ENCODE results near the gene EMILIN1. TPM values are rescaled to one million over a fixed set of nuclear protein-coding genes. Genes with fewer than 3 reads are reported as not detected.

The EMILIN1 gene
- total RNA-seq, 1 donor, result 137 TPM

DNA sequence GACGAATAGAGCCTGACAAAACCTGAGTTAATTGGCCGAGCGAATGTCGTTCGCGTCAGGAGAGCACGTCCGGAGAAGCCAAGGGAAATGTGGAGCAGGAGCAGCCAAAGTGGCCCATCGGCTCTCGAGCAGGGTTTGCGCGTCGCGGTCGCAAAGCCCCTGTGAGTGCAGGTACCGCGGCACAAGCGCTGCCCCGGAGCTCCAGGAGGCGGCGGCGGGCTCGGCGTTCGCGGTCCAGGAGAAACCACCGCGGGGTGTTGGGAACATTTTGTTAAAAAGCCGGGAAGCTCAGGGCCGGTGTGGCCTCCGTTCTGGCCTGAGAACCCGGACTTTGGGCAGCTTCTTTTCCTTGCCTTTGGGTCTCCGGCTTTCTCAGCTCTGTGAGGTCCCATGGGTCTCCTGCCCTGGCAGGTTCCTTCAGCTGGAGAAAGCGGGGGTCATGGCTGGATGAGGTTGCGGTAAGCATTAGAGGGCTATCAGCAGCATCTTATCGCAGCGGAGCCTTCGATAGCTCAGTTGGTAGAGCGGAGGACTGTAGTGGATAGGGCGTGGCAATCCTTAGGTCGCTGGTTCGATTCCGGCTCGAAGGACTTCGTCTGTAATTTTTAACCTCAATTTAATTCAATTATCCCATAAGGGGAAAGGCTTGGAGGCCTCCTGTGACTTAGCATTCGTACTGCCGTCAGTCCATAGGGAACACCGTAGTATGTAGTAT lies 28.0 kb upstream of the EMILIN1 start:
- H3K4me3 ChIP-seq (ENCODE audit: insufficient read depth, low read length), result peak overlapping the region; percentile 89
- H3K4me2 ChIP-seq (ENCODE audit: insufficient read depth, low read length), result peak overlapping the region; percentile 96
- peaks cover 12% of the 10 kb centered on the region for H3K4me1 ChIP-seq (ENCODE audit: insufficient read depth, low read length)
- peaks cover 3% of the 10 kb centered on the region for H4K20me1 ChIP-seq (ENCODE audit: insufficient read depth, low read length)
- TF ChIP-seq, protein P1, sequence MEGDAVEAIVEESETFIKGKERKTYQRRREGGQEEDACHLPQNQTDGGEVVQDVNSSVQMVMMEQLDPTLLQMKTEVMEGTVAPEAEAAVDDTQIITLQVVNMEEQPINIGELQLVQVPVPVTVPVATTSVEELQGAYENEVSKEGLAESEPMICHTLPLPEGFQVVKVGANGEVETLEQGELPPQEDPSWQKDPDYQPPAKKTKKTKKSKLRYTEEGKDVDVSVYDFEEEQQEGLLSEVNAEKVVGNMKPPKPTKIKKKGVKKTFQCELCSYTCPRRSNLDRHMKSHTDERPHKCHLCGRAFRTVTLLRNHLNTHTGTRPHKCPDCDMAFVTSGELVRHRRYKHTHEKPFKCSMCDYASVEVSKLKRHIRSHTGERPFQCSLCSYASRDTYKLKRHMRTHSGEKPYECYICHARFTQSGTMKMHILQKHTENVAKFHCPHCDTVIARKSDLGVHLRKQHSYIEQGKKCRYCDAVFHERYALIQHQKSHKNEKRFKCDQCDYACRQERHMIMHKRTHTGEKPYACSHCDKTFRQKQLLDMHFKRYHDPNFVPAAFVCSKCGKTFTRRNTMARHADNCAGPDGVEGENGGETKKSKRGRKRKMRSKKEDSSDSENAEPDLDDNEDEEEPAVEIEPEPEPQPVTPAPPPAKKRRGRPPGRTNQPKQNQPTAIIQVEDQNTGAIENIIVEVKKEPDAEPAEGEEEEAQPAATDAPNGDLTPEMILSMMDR (IDR thresholded peaks at IDR 0.05; ENCODE audit: extremely low read depth, low read depth, low read length), result no peak
- H2AFZ ChIP-seq (ENCODE audit: low read length), result peak overlapping the region; percentile 78
- H3K79me2 ChIP-seq (ENCODE audit: insufficient read depth, low read length), result peaks cover 2% of the 10 kb centered on the region
- H3K27ac ChIP-seq (ENCODE audit: low read depth, low read length), result peak overlapping the region; percentile 86
- no peaks in the 10 kb centered on the region for H3K27me3 ChIP-seq (ENCODE audit: insufficient read depth, low read length)
- peaks cover 17% of the 10 kb centered on the region for H3K36me3 ChIP-seq (ENCODE audit: insufficient read depth, low read length)
- H3K9me3 ChIP-seq (ENCODE audit: low read depth, low read length), result no peaks in the 10 kb centered on the region
- DNase-seq (ENCODE audit: insufficient read length, low spot score, missing footprints), result peak; percentile 97

DNA sequence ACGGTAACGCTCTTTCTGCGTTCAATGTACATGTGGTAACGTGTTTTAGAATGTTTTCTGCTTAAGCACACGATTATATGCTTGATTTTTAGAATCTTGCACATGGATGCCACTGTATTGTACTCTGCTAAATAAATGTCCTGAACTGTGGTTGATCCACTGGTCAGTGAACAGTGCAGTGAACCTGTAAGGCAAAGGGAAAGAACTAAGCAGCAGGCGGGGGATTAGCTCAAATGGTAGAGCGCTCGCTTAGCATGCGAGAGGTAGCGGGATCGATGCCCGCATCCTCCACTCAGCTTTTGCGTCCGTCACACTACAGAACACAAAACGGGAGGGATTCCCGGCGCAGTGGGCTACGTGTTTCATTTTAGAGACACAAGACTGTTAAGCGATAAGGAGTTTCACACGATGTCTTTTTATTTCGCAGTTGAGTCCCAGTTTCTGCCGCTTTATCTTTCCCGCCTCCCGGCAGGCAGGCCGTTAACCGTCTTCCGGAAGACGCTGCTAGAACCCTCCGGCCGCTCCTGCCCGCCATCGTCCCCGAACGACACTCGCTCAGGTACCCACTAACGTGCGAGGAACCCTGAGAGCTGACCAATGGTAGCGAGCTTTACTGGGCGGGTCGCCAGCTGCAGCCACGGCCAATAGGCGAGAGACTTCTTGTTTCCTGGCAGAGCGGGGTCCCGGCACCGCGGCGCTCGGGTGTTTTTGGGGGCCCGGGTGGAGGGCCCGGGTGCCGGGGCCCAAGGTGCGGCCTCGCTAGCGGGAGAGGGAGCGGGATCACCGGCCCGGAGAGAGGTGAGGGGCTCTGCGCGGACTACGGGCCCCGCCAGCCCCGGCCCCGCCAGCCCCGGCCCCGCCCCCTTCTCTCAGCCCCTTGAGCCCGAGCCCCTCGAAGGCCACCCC lies 27.2 kb upstream of the EMILIN1 start, which contains the start of gene AGBL5:
TSS of gene AGBL5 (plus strand) at position 673 of the 906 bp plus-strand sequence. CDS start 1,291 bp downstream, outside the sequence.
- H3K36me3 ChIP-seq (ENCODE audit: insufficient read depth, low read length), result peaks cover 26% of the 10 kb centered on the region
- H3K4me3 ChIP-seq (ENCODE audit: insufficient read depth, low read length), result peak within 1 kb of the TSS; percentile 89
- H3K4me1 ChIP-seq (ENCODE audit: insufficient read depth, low read length), result peaks cover 12% of the 10 kb centered on the region
- no peaks in the 10 kb centered on the region for H3K9me3 ChIP-seq (ENCODE audit: low read depth, low read length)
- TF ChIP-seq, protein P1 (IDR thresholded peaks at IDR 0.05; ENCODE audit: extremely low read depth, low read depth, low read length), result no peak
- H3K79me2 ChIP-seq (ENCODE audit: insufficient read depth, low read length), result peaks cover 2% of the 10 kb centered on the region
- H4K20me1 ChIP-seq (ENCODE audit: insufficient read depth, low read length), result peaks cover 3% of the 10 kb centered on the region
- peak within 1 kb of the TSS; percentile 97 for H3K4me2 ChIP-seq (ENCODE audit: insufficient read depth, low read length)
- peak within 1 kb of the TSS; percentile 86 for H3K27ac ChIP-seq (ENCODE audit: low read depth, low read length)
- peak; percentile 100 for DNase-seq (ENCODE audit: insufficient read length, low spot score, missing footprints)
- H2AFZ ChIP-seq (ENCODE audit: low read length), result peak within 1 kb of the TSS; percentile 87
- no peaks in the 10 kb centered on the region for H3K27me3 ChIP-seq (ENCODE audit: insufficient read depth, low read length)

DNA sequence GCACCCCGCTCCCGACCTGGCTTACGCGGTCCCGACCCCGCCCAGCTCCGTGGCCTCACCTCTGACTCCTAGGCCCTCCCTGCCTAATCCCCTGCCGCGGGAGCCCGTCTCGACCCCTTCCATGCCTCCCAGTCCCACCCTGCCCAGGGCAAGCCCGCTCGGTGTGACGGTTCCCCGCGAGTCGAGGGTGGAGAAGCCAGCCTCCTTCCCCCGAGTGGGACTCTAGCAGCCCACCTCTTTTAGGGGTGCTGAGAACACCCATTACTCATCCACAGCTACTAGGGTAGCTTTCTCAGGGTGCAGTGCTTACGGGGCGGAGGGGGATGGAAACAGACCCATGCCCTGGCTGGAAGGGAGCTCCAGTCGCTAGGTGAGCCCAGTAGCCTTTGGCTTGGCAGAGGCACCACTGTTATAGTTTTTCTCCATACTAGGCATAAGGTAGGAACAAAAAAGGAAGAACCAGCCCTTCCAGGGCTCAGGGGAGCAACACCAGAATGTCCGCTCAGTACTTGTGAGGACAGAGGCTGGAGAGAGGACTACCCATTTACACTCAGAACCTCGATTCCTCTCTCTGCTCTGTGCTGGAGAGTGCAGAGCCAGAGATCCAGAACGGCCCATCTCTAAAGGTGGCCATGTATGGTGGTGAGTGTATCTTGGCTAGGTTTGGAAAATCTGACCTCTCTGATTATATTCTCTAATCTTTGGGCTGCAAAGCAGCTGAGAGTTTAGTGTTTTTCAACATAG lies 26.3 kb upstream of the EMILIN1 start:
- H3K4me1 ChIP-seq (ENCODE audit: insufficient read depth, low read length), result peaks cover 12% of the 10 kb centered on the region
- peak overlapping the region; percentile 17 for H3K27ac ChIP-seq (ENCODE audit: low read depth, low read length)
- H2AFZ ChIP-seq (ENCODE audit: low read length), result peak overlapping the region; percentile 87
- H3K27me3 ChIP-seq (ENCODE audit: insufficient read depth, low read length), result no peaks in the 10 kb centered on the region
- TF ChIP-seq, protein P1 (IDR thresholded peaks at IDR 0.05; ENCODE audit: extremely low read depth, low read depth, low read length), result no peak
- DNase-seq (ENCODE audit: insufficient read length, low spot score, missing footprints), result peak; percentile 83
- H3K36me3 ChIP-seq (ENCODE audit: insufficient read depth, low read length), result peaks cover 34% of the 10 kb centered on the region
- peak overlapping the region; percentile 97 for H3K4me2 ChIP-seq (ENCODE audit: insufficient read depth, low read length)
- H3K9me3 ChIP-seq (ENCODE audit: low read depth, low read length), result no peaks in the 10 kb centered on the region
- peak overlapping the region; percentile 89 for H3K4me3 ChIP-seq (ENCODE audit: insufficient read depth, low read length)
- H4K20me1 ChIP-seq (ENCODE audit: insufficient read depth, low read length), result peaks cover 3% of the 10 kb centered on the region
- peaks cover 2% of the 10 kb centered on the region for H3K79me2 ChIP-seq (ENCODE audit: insufficient read depth, low read length)

Measured in osteoblast (primary cell).